ENCODE measurements around the gene PHF2.

Gene PHF2

GRCh38 chr9:93678199-93679019, 102.0 kb downstream of the PHF2 start:
- DNase-seq (ENCODE audit: low spot score), result no peak

- no peak for DNase-seq (ENCODE audit: low spot score)
Observed at GRCh38 chr9:93679536-93680442, 103.4 kb downstream of the PHF2 start.

- peak; percentile 3 for DNase-seq (ENCODE audit: low spot score)
Observed at GRCh38 chr9:93680443-93681268, 104.3 kb downstream of the PHF2 start.

- DNase-seq (ENCODE audit: low spot score), result peak; percentile 9
Observed at GRCh38 chr9:93681269-93682154, 105.1 kb downstream of the PHF2 start.

GRCh38 chr9:93682155-93682968, 106.0 kb downstream of the PHF2 start:
- peak; percentile 81 for DNase-seq (ENCODE audit: low spot score)

GRCh38 chr9:93683331-93684134, 107.1 kb downstream of the PHF2 start:
- no peak for DNase-seq (ENCODE audit: low spot score)

- DNase-seq (ENCODE audit: low spot score), result no peak
Observed at GRCh38 chr9:93684161-93684765, 107.9 kb downstream of the PHF2 start.

- no peak for DNase-seq (ENCODE audit: low spot score)
Observed at GRCh38 chr9:93684806-93685543, 108.6 kb downstream of the PHF2 start.

- DNase-seq (ENCODE audit: low spot score), result no peak
Observed at GRCh38 chr9:93686127-93686879, 109.9 kb downstream of the PHF2 start.

GRCh38 chr9:93686880-93687236, 110.5 kb downstream of the PHF2 start:
- no peak for DNase-seq (ENCODE audit: low spot score)

- DNase-seq (ENCODE audit: low spot score), result no peak
Observed at GRCh38 chr9:93690618-93691017, 114.2 kb downstream of the PHF2 start.

- no peak for DNase-seq (ENCODE audit: low spot score)
Observed at GRCh38 chr9:93693129-93693528, 116.7 kb downstream of the PHF2 start.

GRCh38 chr9:93697352-93698139, 121.2 kb downstream of the PHF2 start:
- DNase-seq (ENCODE audit: low spot score), result no peak

GRCh38 chr9:93698140-93698908, 121.9 kb downstream of the PHF2 start:
- no peak for DNase-seq (ENCODE audit: low spot score)

- DNase-seq (ENCODE audit: low spot score), result no peak
Observed at GRCh38 chr9:93699650-93700049, 123.3 kb downstream of the PHF2 start.
